Measurements from ENCODE around the gene TEAD4.

DNA sequence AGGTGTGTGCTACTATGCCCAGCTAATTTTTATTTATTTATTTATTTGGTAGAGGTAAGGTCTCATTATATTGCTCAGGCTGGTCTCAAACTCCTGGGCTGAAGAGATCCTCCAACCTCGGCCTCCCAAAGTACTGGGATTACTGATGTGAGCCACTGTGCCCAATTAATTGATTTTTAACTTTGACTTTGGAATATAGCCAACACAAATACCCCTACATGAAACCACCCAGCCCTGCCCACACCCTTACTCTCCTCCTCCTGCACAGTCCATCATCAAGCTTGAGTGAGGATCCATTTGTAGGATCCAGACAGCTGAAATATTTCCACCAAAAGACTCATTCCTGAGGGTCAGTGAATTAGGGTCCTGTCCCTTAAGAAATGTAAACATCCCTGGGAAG lies 3.3 kb upstream of the TEAD4 start:
- TF ChIP-seq, protein P1, sequence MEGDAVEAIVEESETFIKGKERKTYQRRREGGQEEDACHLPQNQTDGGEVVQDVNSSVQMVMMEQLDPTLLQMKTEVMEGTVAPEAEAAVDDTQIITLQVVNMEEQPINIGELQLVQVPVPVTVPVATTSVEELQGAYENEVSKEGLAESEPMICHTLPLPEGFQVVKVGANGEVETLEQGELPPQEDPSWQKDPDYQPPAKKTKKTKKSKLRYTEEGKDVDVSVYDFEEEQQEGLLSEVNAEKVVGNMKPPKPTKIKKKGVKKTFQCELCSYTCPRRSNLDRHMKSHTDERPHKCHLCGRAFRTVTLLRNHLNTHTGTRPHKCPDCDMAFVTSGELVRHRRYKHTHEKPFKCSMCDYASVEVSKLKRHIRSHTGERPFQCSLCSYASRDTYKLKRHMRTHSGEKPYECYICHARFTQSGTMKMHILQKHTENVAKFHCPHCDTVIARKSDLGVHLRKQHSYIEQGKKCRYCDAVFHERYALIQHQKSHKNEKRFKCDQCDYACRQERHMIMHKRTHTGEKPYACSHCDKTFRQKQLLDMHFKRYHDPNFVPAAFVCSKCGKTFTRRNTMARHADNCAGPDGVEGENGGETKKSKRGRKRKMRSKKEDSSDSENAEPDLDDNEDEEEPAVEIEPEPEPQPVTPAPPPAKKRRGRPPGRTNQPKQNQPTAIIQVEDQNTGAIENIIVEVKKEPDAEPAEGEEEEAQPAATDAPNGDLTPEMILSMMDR (IDR thresholded peaks at IDR 0.05) = no peak
- TF ChIP-seq EP300 (IDR thresholded peaks at IDR 0.05) (no peak), POLR2A (IDR thresholded peaks at IDR 0.05) (no peak), POLR2AphosphoS5 (IDR thresholded peaks at IDR 0.05) (no peak)
